Measurements from ENCODE around the gene ITGB1.

GRCh38 chr10:32982911-32983909, 25.2 kb upstream of the ITGB1 start:
- TF ChIP-seq POLR2A (IDR thresholded peaks at IDR 0.05) (no peak), CTCF (IDR thresholded peaks at IDR 0.05) (no peak)
